HFF-Myc (cell line): ENCODE data around the gene AP3D1.

ENCODE experiments used
- DNase-seq: peaks from one replicate; pipeline ENCODE4 v3.0.0-alpha.2; 2011; ENCODE audit warnings: low read depth; ENCODE audit errors: extremely low read depth
- H3K4me3 ChIP-seq: replicated peaks from 2 replicates; pipeline ENCODE4 v1.5.1; 2011; ENCODE audit warnings: low read depth, mild to moderate bottlenecking, control low read depth, low read length
- TF ChIP-seq, protein P1 (sequence below): IDR thresholded peaks from 2 replicates; pipeline ENCODE4 v1.5.1; 2012; ENCODE audit warnings: mild to moderate bottlenecking, low read depth, low read length, control low read depth; ENCODE audit errors: missing control alignments

AP3D1 gene

GRCh38 chr19:2117215-2117960, 34.0 kb downstream of the AP3D1 start:
- no peak overlapping the region for H3K4me3 ChIP-seq
- DNase-seq, result no peak
- TF ChIP-seq, protein P1, sequence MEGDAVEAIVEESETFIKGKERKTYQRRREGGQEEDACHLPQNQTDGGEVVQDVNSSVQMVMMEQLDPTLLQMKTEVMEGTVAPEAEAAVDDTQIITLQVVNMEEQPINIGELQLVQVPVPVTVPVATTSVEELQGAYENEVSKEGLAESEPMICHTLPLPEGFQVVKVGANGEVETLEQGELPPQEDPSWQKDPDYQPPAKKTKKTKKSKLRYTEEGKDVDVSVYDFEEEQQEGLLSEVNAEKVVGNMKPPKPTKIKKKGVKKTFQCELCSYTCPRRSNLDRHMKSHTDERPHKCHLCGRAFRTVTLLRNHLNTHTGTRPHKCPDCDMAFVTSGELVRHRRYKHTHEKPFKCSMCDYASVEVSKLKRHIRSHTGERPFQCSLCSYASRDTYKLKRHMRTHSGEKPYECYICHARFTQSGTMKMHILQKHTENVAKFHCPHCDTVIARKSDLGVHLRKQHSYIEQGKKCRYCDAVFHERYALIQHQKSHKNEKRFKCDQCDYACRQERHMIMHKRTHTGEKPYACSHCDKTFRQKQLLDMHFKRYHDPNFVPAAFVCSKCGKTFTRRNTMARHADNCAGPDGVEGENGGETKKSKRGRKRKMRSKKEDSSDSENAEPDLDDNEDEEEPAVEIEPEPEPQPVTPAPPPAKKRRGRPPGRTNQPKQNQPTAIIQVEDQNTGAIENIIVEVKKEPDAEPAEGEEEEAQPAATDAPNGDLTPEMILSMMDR, result no peak

DNA sequence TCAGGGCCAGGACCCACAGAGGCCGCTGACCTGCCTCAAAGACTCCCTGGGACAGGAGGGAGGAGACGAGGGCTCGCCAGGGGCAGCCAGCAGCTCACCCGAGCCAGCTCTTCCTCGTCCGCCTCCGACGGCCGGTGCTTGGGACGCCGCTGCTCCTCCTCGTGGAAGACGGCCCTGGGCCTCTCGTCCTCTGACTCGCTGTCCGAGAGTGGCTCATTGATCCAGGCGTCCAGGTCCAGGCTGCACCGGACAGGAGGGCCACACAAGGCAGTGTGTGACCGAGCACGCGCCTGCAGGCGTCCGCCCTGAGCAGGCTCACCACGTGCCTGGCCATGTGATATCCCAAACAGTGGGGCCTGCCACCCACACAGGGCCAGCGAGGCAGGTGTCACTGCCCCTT, 34.9 kb downstream of the AP3D1 start:
- TF ChIP-seq, protein P1, result no peak
- no peak for DNase-seq
- no peak overlapping the region for H3K4me3 ChIP-seq

GRCh38 chr19:2115911-2116426, 35.4 kb downstream of the AP3D1 start:
- H3K4me3 ChIP-seq, result no peak overlapping the region
- TF ChIP-seq, protein P1, result no peak
- DNase-seq, result no peak

- TF ChIP-seq, protein P1, result no peak
- DNase-seq, result no peak
- H3K4me3 ChIP-seq, result no peak overlapping the region
Measured at GRCh38 chr19:2115324-2115723, 36.0 kb downstream of the AP3D1 start.

DNA sequence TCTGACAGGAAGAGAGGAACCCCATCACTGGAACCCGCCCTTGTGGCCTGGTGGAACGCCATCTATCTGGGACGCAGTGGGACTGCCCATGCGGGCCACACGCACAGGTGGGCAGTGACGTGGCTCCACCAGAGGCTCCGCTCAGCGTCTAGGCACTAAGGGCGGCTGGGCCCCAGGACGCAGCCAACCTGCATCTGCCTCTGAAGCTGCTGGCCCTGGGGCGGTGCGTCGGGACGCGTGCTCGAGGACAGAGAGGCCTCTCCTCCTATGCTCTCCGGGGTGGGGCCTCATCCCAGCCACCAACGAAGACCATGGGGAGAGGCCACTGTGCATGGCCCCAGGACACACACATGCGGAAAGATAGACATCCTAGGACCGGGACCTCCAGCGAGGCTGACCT, 36.5 kb downstream of the AP3D1 start:
- TF ChIP-seq, protein P1, result no peak
- DNase-seq, result no peak
- no peak overlapping the region for H3K4me3 ChIP-seq

- TF ChIP-seq, protein P1, result no peak
- DNase-seq, result no peak
- no peak overlapping the region for H3K4me3 ChIP-seq
Measured at GRCh38 chr19:2114218-2114617, 37.1 kb downstream of the AP3D1 start.
